HG02623 (cell line): ENCODE measurements around the gene NADSYN1.

Experiments
- ATAC-seq: cut with Tn5 transposase; IDR thresholded peaks from one replicate; pipeline ENCODE4 v1.9.1; 2021; ENCODE audit warnings: moderate library complexity; ENCODE audit not compliant: unreplicated experiment

NADSYN1 gene

GRCh38 chr11:71489311-71490043 lies 36.5 kb downstream of the NADSYN1 start:
- ATAC-seq = no peak

- no peak for ATAC-seq
Observed at GRCh38 chr11:71490044-71490730, 37.2 kb downstream of the NADSYN1 start.

- ATAC-seq = no peak
Observed at GRCh38 chr11:71490731-71491390, 37.9 kb downstream of the NADSYN1 start.

GRCh38 chr11:71491531-71491930 lies 38.5 kb downstream of the NADSYN1 start:
- ATAC-seq = no peak

- ATAC-seq = no peak
Observed at GRCh38 chr11:71491940-71492339, 38.9 kb downstream of the NADSYN1 start.

GRCh38 chr11:71495286-71496230 lies 42.6 kb downstream of the NADSYN1 start:
- ATAC-seq = no peak

- ATAC-seq = no peak
Observed at GRCh38 chr11:71496421-71496820, 43.4 kb downstream of the NADSYN1 start.

GRCh38 chr11:71498091-71498490 lies 45.1 kb downstream of the NADSYN1 start:
- ATAC-seq = no peak

- no peak for ATAC-seq
Observed at GRCh38 chr11:71499125-71499524, 46.1 kb downstream of the NADSYN1 start.

- ATAC-seq = no peak
Observed at GRCh38 chr11:71499546-71499945, 46.5 kb downstream of the NADSYN1 start.

- no peak for ATAC-seq
Observed at GRCh38 chr11:71500601-71501021, 47.6 kb downstream of the NADSYN1 start.

GRCh38 chr11:71501071-71501985 lies 48.3 kb downstream of the NADSYN1 start:
- ATAC-seq = no peak

- no peak for ATAC-seq
Observed at GRCh38 chr11:71502026-71502425, 49.0 kb downstream of the NADSYN1 start.

GRCh38 chr11:71502871-71503435 lies 50.0 kb downstream of the NADSYN1 start:
- ATAC-seq = no peak

GRCh38 chr11:71504531-71504930 lies 51.5 kb downstream of the NADSYN1 start:
- ATAC-seq = no peak

- no peak for ATAC-seq
Observed at GRCh38 chr11:71505001-71505400, 52.0 kb downstream of the NADSYN1 start.

GRCh38 chr11:71505781-71506180 lies 52.8 kb downstream of the NADSYN1 start:
- no peak for ATAC-seq

GRCh38 chr11:71507102-71507501 lies 54.1 kb downstream of the NADSYN1 start:
- no peak for ATAC-seq
